IPS-18a (cell line): Measurements from ENCODE around the gene RERE.

ENCODE experiments used
- H3K27ac ChIP-seq: one replicate; pipeline ENCODE4 v1.5.1; 2013; ENCODE audit warnings: low read length
- H3K27me3 ChIP-seq: one replicate; pipeline ENCODE4 v1.6.1; 2013; ENCODE audit warnings: mild to moderate bottlenecking, low read length; ENCODE audit not compliant: control insufficient read depth, insufficient read depth
- H3K36me3 ChIP-seq: one replicate; pipeline ENCODE4 v1.6.1; 2013; ENCODE audit warnings: low read depth, low read length; ENCODE audit not compliant: control insufficient read depth
- H3K4me1 ChIP-seq: one replicate; pipeline ENCODE4 v1.6.1; 2013; ENCODE audit warnings: low read depth, low read length; ENCODE audit not compliant: control insufficient read depth
- H3K4me3 ChIP-seq: one replicate; pipeline ENCODE4 v1.5.1; 2013; ENCODE audit warnings: low read length
- H3K9ac ChIP-seq: one replicate; pipeline ENCODE4 v1.6.1; 2013; ENCODE audit warnings: mild to moderate bottlenecking, low read length, moderate library complexity
- H3K9me3 ChIP-seq: one replicate; pipeline ENCODE4 v1.6.1; 2013; ENCODE audit warnings: low read depth, low read length; ENCODE audit not compliant: control insufficient read depth

Gene RERE

DNA sequence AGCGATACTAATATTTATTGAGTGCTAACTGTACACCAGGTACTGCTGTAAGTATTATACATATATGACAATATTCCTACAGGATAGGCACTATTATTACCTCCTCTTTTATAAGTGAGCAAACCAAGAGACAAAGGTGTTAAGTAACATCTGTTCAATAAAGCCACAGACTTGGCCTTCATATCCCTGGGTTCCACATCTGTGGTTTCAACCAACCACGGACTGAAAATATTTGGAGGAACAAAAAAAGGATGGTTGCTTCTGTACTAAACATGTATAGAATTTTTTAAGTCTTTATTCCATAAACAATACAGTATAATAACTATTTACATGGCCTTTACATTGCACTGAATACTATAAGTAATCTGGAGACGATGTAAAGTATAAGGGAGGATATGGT is 95.1 kb downstream of the RERE start:
- Histone ChIP-seq H3K4me3 (no peak overlapping the region), H3K9me3 (no peaks in the 10 kb centered on the region), H3K9ac (no peak overlapping the region), H3K36me3 (no peaks in the 10 kb centered on the region), H3K27me3 (no peaks in the 10 kb centered on the region), H3K27ac (no peak overlapping the region), H3K4me1 (peaks cover 16% of the 10 kb centered on the region)

DNA sequence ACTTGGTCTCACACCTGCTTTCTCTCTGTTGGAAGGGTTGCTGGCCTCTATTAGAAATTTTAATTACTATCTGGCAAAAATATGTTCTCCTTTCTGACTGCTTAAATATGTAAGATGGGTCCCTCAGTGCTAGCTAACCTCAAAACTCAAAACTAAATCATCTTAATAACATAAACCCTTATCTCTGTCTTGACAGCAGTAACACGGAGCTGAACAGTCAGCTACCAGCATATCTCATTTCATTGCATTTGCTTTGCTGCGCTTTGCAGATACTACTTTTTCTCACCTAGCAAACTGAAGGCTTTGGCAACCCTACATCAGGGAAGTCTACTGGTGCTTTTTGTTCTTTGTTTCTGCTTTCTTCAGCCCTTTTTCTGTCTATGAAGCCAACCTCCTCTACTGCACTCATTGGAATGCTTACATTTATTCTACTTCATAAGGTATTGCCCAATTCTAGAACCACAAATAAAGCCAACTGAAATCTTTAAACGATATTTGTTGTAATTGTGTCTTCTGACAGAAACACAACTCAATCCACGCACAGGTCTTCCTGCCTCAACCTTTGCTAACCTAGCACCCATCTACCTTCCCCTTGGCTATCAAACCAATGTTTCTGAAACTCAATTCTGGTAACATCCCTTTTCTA is 95.6 kb downstream of the RERE start:
- Histone ChIP-seq H3K9ac (no peak overlapping the region), H3K27ac (no peak overlapping the region), H3K4me1 (peaks cover 16% of the 10 kb centered on the region), H3K9me3 (no peaks in the 10 kb centered on the region), H3K4me3 (no peak overlapping the region), H3K27me3 (no peaks in the 10 kb centered on the region), H3K36me3 (no peaks in the 10 kb centered on the region)

DNA sequence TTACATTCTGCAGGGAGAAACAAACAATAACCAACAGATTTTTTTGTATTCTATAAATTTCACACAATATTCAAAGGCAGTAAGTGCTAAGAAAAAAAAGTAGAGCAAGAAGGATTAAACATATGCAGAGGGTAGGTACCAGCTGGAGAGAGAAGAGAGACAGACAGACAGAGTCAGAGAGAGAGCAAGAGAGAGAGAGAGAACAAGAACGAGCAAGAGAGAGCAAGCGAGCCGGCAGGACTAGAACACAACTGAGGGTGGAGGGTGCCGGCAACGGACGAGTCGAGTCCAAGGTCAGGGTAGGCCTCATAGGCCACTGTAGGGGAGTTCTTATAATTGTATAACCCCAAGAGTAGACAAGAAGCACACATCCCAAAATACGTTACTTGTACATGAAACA is 97.1 kb downstream of the RERE start:
- Histone ChIP-seq H3K9ac (no peak overlapping the region), H3K4me1 (peaks cover 16% of the 10 kb centered on the region), H3K36me3 (no peaks in the 10 kb centered on the region), H3K9me3 (no peaks in the 10 kb centered on the region), H3K27me3 (no peaks in the 10 kb centered on the region), H3K4me3 (no peak overlapping the region), H3K27ac (no peak overlapping the region)

DNA sequence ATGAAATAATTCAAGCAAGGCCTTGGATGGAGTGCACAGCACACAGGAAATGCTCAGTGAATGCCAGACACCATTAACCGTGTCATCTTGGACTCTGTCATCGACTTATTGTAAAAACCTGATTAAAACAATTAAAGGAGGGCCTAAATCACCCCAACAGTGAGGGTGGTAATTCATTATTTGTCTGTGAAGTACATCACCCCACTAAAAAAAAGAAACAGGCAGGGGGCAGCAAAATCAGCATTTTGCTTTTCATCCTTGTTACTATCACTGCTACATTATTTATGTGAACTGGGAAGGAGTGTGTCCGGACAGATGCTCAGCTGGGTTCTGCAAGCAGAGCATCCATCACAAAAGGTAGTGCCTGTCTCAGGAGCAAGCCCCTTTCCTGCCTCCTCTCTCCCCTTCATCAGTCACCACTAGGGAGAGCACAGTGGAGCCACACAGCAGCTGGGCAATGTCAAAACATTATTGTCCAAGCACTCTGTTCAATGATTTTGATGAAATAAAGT is 98.5 kb downstream of the RERE start:
- Histone ChIP-seq H3K27ac (no peak overlapping the region), H3K4me1 (peaks cover 16% of the 10 kb centered on the region), H3K9me3 (no peaks in the 10 kb centered on the region), H3K4me3 (no peak overlapping the region), H3K27me3 (no peaks in the 10 kb centered on the region), H3K36me3 (no peaks in the 10 kb centered on the region), H3K9ac (no peak overlapping the region)

DNA sequence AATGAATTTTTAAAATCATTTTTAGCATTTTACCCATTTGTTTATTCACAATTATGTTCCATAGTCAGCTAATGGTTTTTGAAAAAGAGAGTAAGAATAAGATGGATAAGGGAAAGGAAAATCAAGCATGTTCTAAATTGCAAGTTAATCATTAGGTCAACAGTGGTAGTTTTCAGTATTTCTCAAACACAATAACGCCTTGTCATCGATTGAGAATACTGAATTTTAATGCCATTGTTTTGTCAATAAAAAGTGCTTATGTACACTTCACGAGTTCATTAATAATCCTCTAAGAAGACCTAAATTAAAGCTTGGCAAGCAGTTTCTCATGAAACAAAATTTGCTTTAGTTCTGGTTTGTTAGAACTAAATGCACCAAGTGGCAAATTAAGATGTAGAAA is 100.3 kb downstream of the RERE start:
- Histone ChIP-seq H3K4me1 (peaks cover 25% of the 10 kb centered on the region), H3K27ac (peak overlapping the region; percentile 22)

DNA sequence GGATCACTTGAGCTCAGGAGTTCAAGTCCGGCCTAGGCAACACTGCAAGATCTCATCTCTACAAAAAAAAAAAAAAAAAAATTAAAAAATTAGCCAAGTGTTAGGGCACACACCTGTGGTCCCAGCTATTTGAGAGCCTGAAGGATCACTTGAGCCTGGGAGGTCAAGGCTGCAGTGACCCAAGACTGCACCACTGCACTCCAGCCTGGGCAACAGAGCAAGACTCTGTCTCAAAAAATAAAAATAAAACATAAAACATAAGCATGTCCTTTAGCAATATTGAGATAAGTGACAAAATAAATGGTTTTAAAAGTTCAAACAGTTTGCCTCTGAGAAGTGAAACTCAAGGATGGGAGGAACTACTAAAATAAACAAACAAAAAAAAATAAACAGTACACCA is 101.2 kb downstream of the RERE start:
- no peaks in the 10 kb centered on the region for H3K9me3 ChIP-seq
- H3K36me3 ChIP-seq, result no peaks in the 10 kb centered on the region
- H3K4me3 ChIP-seq, result no peak overlapping the region
- no peaks in the 10 kb centered on the region for H3K27me3 ChIP-seq
- H3K4me1 ChIP-seq, result peaks cover 34% of the 10 kb centered on the region
- no peak overlapping the region for H3K9ac ChIP-seq
- H3K27ac ChIP-seq, result no peak overlapping the region

More for the DNA sequence above, 100.3 kb downstream of the RERE start:
- Histone ChIP-seq H3K9me3 (no peaks in the 10 kb centered on the region), H3K4me3 (no peak overlapping the region), H3K9ac (no peak overlapping the region), H3K27me3 (no peaks in the 10 kb centered on the region), H3K36me3 (no peaks in the 10 kb centered on the region)

DNA sequence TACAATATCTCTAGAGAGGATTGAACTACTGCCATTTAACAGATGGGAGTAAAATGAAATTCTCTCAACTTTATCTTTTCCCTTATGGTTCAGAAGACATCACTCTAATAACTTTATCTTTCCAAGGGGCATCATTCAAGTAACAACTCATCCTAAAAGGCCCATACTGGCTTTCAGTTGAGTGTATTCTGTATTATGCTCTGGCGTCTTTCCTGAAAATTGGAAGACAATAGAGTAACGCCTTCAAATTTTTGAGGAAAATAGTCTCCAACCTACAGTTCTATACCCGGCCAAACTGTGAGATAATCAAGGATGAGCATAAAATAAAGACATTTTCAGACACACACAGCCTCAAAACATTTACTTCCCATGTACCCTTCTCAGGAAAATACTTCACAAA is 103.3 kb downstream of the RERE start:
- Histone ChIP-seq H3K4me1 (peaks cover 37% of the 10 kb centered on the region), H3K4me3 (no peak overlapping the region), H3K27ac (no peak overlapping the region)

DNA sequence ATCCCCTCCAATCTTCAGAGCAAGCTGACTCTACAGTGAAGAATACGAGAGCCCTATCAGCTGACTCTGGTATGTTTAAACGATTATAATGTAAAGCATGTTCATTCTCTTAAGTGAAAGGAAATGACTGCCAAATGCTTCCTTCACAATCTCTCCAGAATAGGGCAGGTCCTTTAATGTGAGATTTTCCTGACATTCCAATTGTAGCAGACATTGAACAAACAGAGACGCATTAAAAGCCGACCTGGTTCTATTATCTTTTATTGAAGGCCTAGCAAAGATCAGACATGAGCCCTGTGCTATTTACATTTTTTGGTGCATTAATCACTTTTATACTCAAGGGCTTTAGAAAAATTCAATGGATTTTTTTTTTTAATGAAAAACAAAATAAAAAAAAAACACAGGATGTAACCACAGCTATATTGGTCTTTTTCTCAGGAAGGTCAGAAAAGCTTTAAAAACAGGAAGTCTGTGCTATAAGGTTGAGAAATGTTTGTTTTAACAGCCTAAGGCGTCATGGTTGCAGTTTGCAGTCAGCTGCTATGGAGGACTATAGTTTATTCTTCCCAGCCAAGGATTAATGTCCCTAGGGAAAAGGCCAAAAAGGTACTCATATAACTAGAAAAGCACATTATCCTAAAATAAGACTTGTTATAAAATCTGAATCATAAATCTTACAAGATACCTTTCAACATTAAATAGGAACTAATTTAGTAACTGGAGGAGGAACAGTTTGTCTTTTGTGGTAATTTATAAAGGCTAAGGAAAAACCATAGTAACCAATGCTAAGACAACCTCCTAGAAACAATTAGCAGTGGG is 104.8 kb downstream of the RERE start:
- Histone ChIP-seq H3K27ac (peak overlapping the region; percentile 84), H3K4me1 (peaks cover 27% of the 10 kb centered on the region), H3K9me3 (no peaks in the 10 kb centered on the region), H3K27me3 (no peaks in the 10 kb centered on the region), H3K36me3 (no peaks in the 10 kb centered on the region), H3K4me3 (peak overlapping the region; percentile 38), H3K9ac (peak overlapping the region; percentile 47)

More for the DNA sequence above, 103.3 kb downstream of the RERE start:
- no peaks in the 10 kb centered on the region for H3K36me3 ChIP-seq
- H3K27me3 ChIP-seq, result no peaks in the 10 kb centered on the region
- no peaks in the 10 kb centered on the region for H3K9me3 ChIP-seq
- H3K9ac ChIP-seq, result no peak overlapping the region

DNA sequence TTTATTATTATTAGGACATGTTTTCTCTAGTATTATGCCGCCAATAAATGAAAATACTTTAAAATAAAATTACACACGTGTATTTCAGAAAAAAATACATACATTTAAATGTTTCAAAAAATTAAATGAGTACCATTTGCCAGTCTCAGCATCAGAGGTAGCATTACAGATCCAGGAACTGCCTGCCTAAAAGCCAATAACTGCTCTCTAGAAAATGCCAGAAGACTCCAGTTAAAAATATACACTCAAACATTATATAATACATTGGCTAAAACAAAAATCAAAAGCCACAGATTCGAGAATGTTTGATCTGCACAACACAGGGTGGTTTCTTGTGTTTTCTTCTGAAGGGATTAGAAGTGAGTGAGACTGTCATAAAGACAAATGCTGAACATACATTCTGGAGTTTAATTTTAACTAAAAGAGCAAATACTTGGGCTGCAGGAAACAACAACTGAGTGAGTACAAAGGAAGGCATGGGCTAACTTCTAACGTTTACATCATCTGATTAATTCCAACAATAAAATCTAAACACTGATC is 105.5 kb downstream of the RERE start:
- Histone ChIP-seq H3K4me1 (peaks cover 33% of the 10 kb centered on the region), H3K9me3 (no peaks in the 10 kb centered on the region), H3K27ac (peak overlapping the region; percentile 84), H3K4me3 (peak overlapping the region; percentile 38), H3K27me3 (no peaks in the 10 kb centered on the region), H3K36me3 (no peaks in the 10 kb centered on the region), H3K9ac (peak overlapping the region; percentile 47)

DNA sequence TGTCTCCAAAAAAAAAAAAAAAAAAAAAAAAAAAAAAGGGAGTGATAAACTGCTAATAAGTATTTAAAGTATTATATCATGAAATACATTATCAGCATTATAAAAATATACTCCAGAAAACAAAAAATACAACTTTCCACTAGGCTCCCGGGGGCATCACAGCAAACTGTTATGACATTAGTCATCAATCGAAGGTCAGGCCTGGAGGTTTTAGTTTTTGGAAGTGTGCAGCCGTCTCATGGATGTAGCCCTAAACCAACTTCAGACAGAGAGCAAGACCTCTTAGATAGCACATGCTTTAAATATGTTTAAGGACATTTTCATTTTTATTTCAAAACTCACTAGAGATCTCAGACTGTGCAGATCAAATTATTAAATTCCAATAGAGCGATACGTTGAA is 106.3 kb downstream of the RERE start:
- Histone ChIP-seq H3K36me3 (no peaks in the 10 kb centered on the region), H3K27me3 (no peaks in the 10 kb centered on the region), H3K4me3 (no peak overlapping the region), H3K9ac (no peak overlapping the region), H3K4me1 (peaks cover 38% of the 10 kb centered on the region), H3K27ac (peak overlapping the region; percentile 75), H3K9me3 (no peaks in the 10 kb centered on the region)

DNA sequence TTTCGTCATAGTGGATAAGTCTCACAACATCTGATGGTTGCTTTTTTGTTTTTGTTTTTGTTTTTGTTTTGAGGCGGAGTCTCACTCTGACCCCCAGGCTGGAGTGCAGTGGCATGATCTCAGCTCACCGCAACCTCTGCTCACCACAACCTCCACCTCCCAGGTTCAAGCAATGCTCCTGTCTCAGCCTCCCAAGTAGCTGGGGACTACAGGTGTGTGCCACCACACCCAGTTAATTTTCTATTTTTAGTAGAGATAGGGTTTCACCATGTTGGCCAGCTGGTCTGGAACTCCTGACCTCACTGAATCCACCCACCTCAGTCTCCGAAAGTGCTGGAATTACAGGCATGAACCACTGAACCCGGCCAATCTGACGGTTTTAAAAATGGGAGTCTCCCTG is 109.2 kb downstream of the RERE start:
- Histone ChIP-seq H3K27ac (no peak overlapping the region), H3K4me1 (peaks cover 59% of the 10 kb centered on the region), H3K27me3 (no peaks in the 10 kb centered on the region), H3K36me3 (no peaks in the 10 kb centered on the region), H3K9me3 (no peaks in the 10 kb centered on the region), H3K9ac (no peak overlapping the region), H3K4me3 (no peak overlapping the region)
